ENCODE measurements around the gene MCMBP. TPM values are rescaled to one million over a fixed set of nuclear protein-coding genes. Genes with fewer than 3 reads are reported as not detected.
"Not testable (repeated sequence)": the region's sequence is repeated elsewhere in the genome, so short reads cannot be mapped to it uniquely, and the experiment has no call there.

The MCMBP gene
- total RNA-seq, 1 donor from 2014 or later: 84.1 TPM

DNA sequence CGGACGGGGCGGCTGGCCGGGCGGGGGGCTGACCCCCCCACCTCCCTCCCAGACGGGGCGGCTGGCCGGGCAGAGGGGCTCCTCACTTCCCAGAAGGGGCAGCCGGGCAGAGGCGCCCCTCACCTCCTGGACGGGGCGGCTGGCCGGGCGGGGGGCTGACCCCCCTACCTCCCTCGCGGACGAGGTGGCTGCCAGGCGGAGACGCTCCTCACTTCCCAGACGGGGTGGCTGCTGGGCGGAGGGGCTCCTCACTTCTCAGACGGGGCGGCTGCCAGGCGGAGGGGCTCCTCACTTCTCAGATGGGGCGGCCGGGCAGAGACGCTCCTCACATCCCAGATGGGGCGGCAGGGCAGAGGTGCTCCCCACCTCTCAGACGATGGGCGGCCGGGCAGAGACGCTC lies 77.5 kb downstream of the MCMBP start:
- intact Hi-C loops (cut with micrococcal nuclease): not testable (repeated sequence)

DNA sequence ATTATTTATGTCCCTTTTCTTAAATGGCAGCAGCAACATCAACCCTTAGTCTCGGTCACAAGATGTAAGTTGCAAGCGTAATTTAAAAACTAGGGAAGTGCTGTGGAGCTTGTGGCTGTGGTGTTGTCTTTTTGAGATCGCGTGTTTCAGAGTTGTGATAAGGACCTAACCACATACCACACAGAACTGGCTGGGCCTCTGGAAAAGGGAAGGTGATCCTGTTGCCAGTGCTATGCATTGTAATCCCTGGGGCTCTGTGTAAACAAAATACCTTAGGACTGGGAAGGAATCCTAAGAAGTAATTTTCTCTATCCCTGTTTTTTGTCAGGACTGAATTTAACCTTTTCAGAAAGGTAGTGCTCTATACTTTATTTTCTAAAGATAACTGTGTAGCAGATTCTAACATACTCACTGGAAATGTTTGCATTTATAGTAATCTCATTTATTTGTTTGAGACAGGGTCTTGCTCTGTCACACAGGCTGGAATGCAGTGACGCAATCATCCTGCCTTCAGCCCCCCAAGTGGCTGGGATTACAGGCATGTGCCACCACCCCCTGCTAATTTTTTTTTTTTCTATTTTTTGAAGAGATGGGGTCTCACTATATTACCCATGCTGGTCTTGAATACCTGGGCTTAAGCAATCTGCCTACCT lies 86.4 kb downstream of the MCMBP start:
- intact Hi-C loops (cut with micrococcal nuclease): no loop called here

DNA sequence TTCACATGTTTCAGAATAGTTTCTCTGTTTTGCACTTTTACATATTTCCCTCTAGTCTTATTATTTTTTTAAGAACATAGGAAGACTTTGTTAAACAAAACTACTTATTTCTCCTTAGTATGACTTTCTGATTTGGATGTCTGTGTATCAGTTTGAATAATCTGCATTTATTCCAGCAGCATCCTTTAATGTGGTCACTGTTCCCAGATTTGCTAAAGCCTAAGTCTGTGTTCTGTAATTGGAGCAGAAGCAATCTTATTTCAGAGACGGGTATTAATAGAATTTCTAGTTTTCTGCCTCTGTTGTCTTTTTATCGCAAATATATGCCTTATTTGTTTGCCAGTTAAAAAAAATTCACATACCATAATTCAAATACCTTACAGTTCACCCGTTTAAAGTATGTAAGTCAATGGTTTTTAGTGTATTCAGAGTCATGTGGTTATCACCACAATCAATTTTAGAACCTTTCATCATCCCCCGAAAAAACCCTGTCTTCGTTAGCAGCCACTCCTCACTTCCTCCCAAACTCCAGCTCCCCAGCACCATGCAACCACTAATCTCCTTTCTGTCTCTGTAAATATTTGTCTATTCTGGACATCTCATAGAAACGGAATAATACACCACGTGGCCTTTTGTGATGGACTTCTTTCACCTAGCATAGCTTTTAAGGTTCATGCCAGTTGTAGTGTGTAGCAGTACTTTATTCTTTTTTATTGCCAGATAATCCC lies 88.1 kb downstream of the MCMBP start:
- intact Hi-C loops (cut with micrococcal nuclease): no loop called here

GRCh38 chr10:119783665-119784027 lies 89.0 kb downstream of the MCMBP start:
- intact Hi-C loops (cut with micrococcal nuclease): no loop called here

- intact Hi-C loops (cut with micrococcal nuclease): no loop called here
These were observed 89.5 kb downstream of the MCMBP start for GRCh38 chr10:119782981-119783664.

- intact Hi-C loops (cut with micrococcal nuclease): no loop called here
These were observed 91.1 kb downstream of the MCMBP start for GRCh38 chr10:119781498-119781897.

DNA sequence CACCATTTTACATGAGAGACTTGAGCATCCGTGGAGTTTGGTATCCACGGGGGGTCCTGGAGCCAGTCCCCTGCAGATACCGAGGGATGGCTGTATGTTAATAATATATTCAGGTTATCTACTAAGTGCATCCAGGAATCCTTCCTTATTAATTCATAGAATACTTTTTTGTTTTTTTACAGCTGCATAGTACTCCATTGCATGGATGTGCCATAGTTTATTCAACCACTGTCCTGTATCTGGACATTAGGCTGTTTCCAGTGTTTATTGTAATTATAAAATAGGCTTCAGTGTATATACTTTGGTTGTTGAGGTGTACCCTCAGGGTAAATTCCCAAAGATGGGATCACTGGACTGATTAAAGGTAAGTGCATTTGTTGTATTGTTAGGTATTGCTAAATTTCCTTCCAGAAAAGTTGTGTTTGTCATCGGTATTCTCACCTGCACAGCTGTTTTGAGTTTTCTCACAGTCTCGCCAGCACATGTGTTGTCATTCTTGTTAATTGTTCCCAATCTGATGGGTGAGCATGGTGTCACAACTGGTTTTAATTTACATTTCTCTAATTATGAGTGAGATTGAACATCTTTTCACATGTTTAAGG lies 91.7 kb downstream of the MCMBP start:
- intact Hi-C loops (cut with micrococcal nuclease): no loop called here

Other genes starting within 250 kb of the MCMBP start
- gene BAG3, start 221.5 kb downstream of the MCMBP start, total RNA-seq: 19.2 and 20.2 TPM in 2 replicates
- gene INPP5F, start 146.8 kb downstream of the MCMBP start, total RNA-seq: 9.6 and 10.6 TPM in 2 replicates
- 69.9 and 71.9 TPM in 2 replicates for gene SEC23IP, start 19.9 kb upstream of the MCMBP start, total RNA-seq

All from T-helper 2 cell treated with Interferon-gamma antibody and Interleukin-4, amounts not matched to agents 100 ng/mL and 5 ng/mL, for 36 hours (primary cell).